GM21423 (cell line): ENCODE measurements around the gene CAPN1.
"Not testable (repeated sequence)": the region's sequence is repeated elsewhere in the genome, so short reads cannot be mapped to it uniquely, and the experiment has no call there.

Experiments
- ATAC-seq: cut with Tn5 transposase; IDR thresholded peaks from one replicate; pipeline ENCODE4 v1.9.1; 2021; ENCODE audit warnings: mild to moderate bottlenecking, moderate library complexity; ENCODE audit not compliant: unreplicated experiment

Gene CAPN1

GRCh38 chr11:65216830-65217229, 35.1 kb downstream of the CAPN1 start:
- no peak for ATAC-seq

- no peak for ATAC-seq
These were observed 36.0 kb downstream of the CAPN1 start for GRCh38 chr11:65217441-65218423.

- ATAC-seq: no peak
These were observed 36.7 kb downstream of the CAPN1 start for GRCh38 chr11:65218446-65218845.

DNA sequence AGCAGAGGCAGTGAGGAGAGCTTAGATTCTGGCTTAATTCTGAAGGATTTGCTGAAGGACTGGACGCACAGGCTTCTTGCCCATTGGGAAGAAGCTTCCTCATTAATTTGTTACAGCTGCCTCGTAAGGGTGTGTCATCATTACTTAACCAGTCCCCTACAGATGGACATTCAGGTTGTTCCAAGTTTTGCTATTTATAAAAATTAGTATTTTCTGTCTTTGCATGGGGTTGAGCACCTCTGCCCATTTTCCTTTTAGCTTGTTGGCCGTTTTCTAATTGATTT, 38.1 kb downstream of the CAPN1 start:
- ATAC-seq: no peak

DNA sequence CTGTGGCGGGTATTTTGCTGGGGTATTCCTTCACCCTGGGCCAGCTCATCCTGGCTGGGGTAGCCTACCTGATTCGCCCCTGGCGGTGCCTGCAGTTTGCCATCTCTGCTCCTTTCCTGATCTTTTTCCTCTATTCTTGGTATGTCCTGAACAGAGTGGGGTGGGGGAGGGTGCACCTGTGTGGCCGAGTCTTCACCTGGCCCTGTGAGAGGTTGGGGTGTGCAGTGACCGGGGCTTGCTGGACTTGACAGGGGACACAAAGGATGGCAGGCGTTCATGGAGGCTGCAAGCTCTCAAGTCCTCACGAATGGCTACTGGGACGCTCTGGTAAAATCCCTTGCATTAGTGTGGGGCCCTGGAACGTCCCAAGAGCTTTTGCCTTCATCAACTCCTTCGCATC, 39.3 kb downstream of the CAPN1 start:
- ATAC-seq: no peak

- no peak for ATAC-seq
These were observed 41.3 kb downstream of the CAPN1 start for GRCh38 chr11:65223011-65223410.

DNA sequence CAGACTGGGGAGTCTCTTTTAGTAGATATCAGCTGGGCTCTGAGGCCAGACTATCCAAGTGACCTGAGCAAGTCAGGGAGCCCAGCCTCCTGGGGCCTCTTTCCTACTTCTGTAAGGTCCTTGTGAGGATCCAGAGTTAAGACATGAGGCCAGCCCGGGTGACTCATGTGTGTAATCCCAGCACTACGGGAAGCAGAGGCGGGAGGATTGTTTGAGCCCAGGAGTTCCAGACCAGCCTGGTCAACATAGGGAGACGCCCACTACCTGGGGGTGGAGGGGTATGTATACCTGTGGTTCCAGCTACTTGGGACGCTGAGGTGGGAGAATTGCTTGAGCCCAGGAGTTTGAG, 43.2 kb downstream of the CAPN1 start:
- ATAC-seq: no peak

- no peak for ATAC-seq
These were observed 43.8 kb downstream of the CAPN1 start for GRCh38 chr11:65225279-65226102.

DNA sequence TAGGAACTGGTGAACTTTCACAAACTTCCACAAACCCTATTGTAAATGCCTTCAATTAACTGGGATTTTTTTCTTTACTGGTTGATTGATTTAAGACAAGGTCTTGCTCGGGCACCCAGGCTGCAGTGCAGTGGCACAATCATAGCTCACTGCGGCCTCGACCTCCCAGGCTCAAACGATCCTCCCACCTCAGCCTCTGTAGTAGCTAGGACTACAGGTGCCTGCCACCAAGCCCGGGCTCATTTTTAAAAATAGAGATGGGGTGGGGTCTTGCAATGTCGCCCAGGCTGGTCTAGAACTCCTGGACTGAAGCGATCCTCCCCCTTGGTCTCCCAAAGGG, 44.3 kb downstream of the CAPN1 start:
- ATAC-seq: no peak

DNA sequence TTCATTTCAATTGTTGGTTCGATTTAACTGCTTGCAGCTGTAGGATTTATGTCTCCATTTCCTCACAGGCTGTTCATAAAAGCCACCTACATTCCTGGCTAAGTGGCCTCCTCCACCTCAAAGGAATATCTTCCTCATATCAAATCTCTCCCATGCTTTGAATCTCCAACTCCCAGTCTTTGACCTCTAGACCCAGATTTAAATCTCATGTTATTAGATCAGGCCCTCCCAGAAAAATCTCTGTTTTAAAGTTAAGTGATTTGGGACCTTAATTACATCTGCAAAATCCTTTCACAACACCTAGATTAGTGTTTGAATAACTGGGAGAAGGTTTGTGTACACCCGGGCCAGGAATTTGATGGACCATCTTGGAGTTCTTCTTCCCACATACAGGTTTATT, 46.2 kb downstream of the CAPN1 start:
- no peak for ATAC-seq

- ATAC-seq: no peak
These were observed 54.7 kb downstream of the CAPN1 start for GRCh38 chr11:65236194-65237059.

DNA sequence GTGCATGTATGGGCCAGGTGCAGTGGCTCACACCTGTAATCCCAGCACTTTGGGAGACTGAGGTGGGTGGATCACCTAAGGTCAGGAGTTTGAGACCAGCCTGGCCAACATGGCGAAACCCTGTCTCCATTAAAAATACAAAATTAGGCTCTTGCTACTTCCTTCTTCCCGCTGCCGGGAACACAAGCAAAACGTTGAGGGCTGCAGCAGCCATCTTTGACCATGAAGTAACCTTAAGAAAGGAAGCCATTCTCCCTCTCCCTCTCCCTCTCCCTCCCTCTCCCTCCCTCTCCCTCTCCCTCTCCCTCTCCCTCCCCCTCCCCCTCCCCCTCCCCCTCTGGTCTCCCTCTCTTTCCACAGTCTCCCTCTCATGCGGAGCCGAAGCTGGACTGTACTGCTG, 56.6 kb downstream of the CAPN1 start:
- ATAC-seq: not testable (repeated sequence)

GRCh38 chr11:65241134-65241533, 59.4 kb downstream of the CAPN1 start:
- no peak for ATAC-seq

GRCh38 chr11:65241692-65242091, 60.0 kb downstream of the CAPN1 start:
- no peak for ATAC-seq

- no peak for ATAC-seq
These were observed 60.7 kb downstream of the CAPN1 start for GRCh38 chr11:65242389-65242788.

DNA sequence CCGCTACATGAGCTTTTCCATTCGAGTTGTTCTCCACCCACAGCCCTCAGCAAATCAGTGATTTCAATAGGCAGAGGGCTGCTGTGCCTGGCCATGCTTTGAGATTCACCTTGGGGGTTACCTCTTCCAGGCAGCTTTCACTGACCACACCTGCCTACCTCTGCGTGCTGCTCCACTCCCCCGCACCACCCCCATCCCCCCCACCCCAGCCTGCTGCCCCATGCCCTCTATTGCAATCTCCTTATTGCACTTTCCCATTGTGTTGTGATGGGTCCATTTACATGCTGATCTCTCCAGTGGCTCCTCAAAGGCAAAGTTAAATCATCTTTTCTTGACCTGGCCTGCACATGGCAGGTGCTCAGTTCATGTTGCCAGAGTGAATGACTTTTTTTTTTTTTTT, 62.1 kb downstream of the CAPN1 start:
- ATAC-seq: no peak

DNA sequence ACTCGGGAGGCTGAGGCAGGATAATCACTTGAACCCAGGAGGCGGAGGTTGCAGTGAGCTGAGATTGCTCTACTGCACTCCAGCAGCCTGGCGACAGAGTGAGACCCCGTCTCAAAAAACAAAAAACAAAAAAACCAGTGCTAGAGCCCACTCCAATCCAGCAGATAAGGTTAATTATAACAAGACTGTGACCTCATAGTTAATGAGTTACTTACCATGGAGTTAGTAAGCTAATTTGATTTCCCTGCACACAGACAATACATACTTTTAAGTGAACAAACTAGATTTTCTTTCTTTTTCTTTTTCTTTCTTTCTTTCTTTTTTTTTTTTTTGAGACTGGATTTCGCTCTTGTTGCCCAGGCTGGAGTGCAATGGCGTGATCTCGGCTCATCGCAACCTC, 63.3 kb downstream of the CAPN1 start:
- not testable (repeated sequence) for ATAC-seq

- no peak for ATAC-seq
These were observed 64.8 kb downstream of the CAPN1 start for GRCh38 chr11:65246506-65246905.

- ATAC-seq: not testable (repeated sequence)
These were observed 66.5 kb downstream of the CAPN1 start for GRCh38 chr11:65248184-65248710.

GRCh38 chr11:65251476-65251875, 69.7 kb downstream of the CAPN1 start:
- no peak for ATAC-seq

GRCh38 chr11:65254724-65255123, 73.0 kb downstream of the CAPN1 start:
- ATAC-seq: no peak
